Peyer's patch (tissue), 4 donors: ENCODE measurements around the gene KRT23.

ENCODE experiments used
- POLR2A ChIP-seq, 2 donors: fragments of 450-650 bp; IDR thresholded peaks; one replicate each; pipeline ENCODE4 v1.5.1; 2017; ENCODE audit warnings: antibody characterized with exemption in 2 of 2, mild to moderate bottlenecking in 2 of 2, moderate library complexity in 2 of 2
- TF ChIP-seq, protein P1 (sequence below), 6 experiments: fragments of 450-650 bp in 4 of 6; fragments of 200-600 bp in 2 of 6; sonication (generic) in 1 of 6; IDR thresholded peaks; one replicate each; pipeline ENCODE4 v1.5.1; 2017 to 2019; ENCODE audit warnings: antibody characterized with exemption in 6 of 6, mild to moderate bottlenecking in 3 of 6, moderate library complexity in 1 of 6

DNA sequence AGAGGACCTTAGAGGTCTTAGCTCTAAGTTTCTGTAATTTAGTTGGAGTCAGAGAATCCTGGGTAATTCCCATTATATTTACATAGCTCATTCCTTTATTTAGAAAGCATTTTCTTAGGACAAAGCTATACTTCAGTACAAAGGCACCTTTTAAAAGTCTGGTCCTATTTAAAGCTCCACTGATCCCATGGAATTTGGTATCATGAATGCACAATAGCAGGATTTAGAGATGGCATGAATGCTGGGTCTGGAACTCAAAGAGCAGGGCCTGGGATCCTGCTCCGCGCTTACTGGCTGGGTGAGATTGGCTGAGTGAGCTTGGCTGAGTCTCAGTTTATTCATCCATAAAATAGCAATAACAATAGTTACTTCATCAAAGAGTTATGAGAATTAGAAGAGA is 4.8 kb downstream of the KRT23 start:
- TF ChIP-seq, protein P1, sequence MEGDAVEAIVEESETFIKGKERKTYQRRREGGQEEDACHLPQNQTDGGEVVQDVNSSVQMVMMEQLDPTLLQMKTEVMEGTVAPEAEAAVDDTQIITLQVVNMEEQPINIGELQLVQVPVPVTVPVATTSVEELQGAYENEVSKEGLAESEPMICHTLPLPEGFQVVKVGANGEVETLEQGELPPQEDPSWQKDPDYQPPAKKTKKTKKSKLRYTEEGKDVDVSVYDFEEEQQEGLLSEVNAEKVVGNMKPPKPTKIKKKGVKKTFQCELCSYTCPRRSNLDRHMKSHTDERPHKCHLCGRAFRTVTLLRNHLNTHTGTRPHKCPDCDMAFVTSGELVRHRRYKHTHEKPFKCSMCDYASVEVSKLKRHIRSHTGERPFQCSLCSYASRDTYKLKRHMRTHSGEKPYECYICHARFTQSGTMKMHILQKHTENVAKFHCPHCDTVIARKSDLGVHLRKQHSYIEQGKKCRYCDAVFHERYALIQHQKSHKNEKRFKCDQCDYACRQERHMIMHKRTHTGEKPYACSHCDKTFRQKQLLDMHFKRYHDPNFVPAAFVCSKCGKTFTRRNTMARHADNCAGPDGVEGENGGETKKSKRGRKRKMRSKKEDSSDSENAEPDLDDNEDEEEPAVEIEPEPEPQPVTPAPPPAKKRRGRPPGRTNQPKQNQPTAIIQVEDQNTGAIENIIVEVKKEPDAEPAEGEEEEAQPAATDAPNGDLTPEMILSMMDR (IDR thresholded peaks at IDR 0.05): no peak
- TF ChIP-seq POLR2A (IDR thresholded peaks at IDR 0.05): no peak
